HFFc6 (cell line): ENCODE results near the gene BAZ2B. TPM values are rescaled to one million over a fixed set of nuclear protein-coding genes. Genes with fewer than 3 reads are reported as not detected.

Experiments
- DNase-seq: peaks from one replicate; pipeline ENCODE4 v3.0.0-alpha.2; 2018
- H3K27ac Mint-ChIP-seq: 2 replicates; pipeline ENCODE4 v1.8.0; 2020; ENCODE audit warnings: mild to moderate bottlenecking, mixed read lengths
- H3K27me3 Mint-ChIP-seq: 2 replicates; pipeline ENCODE4 v1.8.0; 2021; ENCODE audit warnings: mild to moderate bottlenecking, moderate library complexity, mixed read lengths; ENCODE audit not compliant: insufficient read depth
- H3K36me3 Mint-ChIP-seq: 2 replicates; pipeline ENCODE4 v1.8.0; 2021; ENCODE audit warnings: low read depth, mixed read lengths
- H3K4me1 Mint-ChIP-seq: 2 replicates; pipeline ENCODE4 v1.8.0; 2020; ENCODE audit warnings: low read depth, mixed read lengths
- H3K4me3 Mint-ChIP-seq: 2 replicates; pipeline ENCODE4 v1.8.0; 2020; ENCODE audit warnings: mild to moderate bottlenecking, moderate library complexity, mixed read lengths
- H3K9me3 Mint-ChIP-seq: 2 replicates; pipeline ENCODE4 v1.8.0; 2020; ENCODE audit warnings: mild to moderate bottlenecking, mixed read lengths
- CTCF ChIP-seq: fragments of 200-600 bp; sonication (generic); IDR thresholded peaks from 2 replicates; pipeline ENCODE4 v1.5.0; 2021; ENCODE audit warnings: antibody characterized with exemption, mild to moderate bottlenecking
- total RNA-seq, 6 experiments: library from RNA; stranded (reverse); fragmentation: NEBNext Ultra II Directional; extraction: Animal tissue kit (Norgen Biotek cat#: 25700); gene quantifications; 2 replicates in 1 of 6; 3 replicates in 5 of 6; pipeline ENCODE4 v1.2.3, GENCODE V29; 2021

Gene BAZ2B
- total RNA-seq, 6 experiments from 2014 or later = 18.6 to 23.7 (median 19.2) TPM

GRCh38 chr2:159651884-159652283 lies 35.5 kb upstream of the BAZ2B start:
- H3K27ac Mint-ChIP-seq = no peak overlapping the region
- no peaks in the 10 kb centered on the region; the same call in 1 of the 2 replicates for H3K36me3 Mint-ChIP-seq
- H3K4me1 Mint-ChIP-seq = no peaks in the 10 kb centered on the region
- no peak overlapping the region for H3K4me3 Mint-ChIP-seq
- no peak for TF ChIP-seq CTCF
- H3K9me3 Mint-ChIP-seq = no peaks in the 10 kb centered on the region
- no peaks in the 10 kb centered on the region; the same call in 1 of the 2 replicates for H3K27me3 Mint-ChIP-seq
- no peak for DNase-seq

- Mint-ChIP-seq H3K36me3 (peaks cover 2% of the 10 kb centered on the region), H3K4me1 (no peaks in the 10 kb centered on the region), H3K27me3 (no peaks in the 10 kb centered on the region; the same call in 1 of the 2 replicates), H3K9me3 (no peaks in the 10 kb centered on the region), H3K4me3 (no peak overlapping the region), H3K27ac (no peak overlapping the region)
- TF ChIP-seq CTCF = no peak
- DNase-seq = no peak
These were observed 34.2 kb upstream of the BAZ2B start for GRCh38 chr2:159650574-159650973.

- H3K4me1 Mint-ChIP-seq = no peaks in the 10 kb centered on the region
- no peak for DNase-seq
- H3K9me3 Mint-ChIP-seq = no peaks in the 10 kb centered on the region
- TF ChIP-seq CTCF = no peak
- no peak overlapping the region for H3K4me3 Mint-ChIP-seq
- H3K27me3 Mint-ChIP-seq = no peaks in the 10 kb centered on the region
- no peak overlapping the region for H3K27ac Mint-ChIP-seq
- H3K36me3 Mint-ChIP-seq = peaks cover 6% of the 10 kb centered on the region
These were observed 32.3 kb upstream of the BAZ2B start for GRCh38 chr2:159648643-159649042.

- H3K36me3 Mint-ChIP-seq = peaks cover 6% of the 10 kb centered on the region
- no peak overlapping the region for H3K27ac Mint-ChIP-seq
- no peaks in the 10 kb centered on the region for H3K4me1 Mint-ChIP-seq
- H3K4me3 Mint-ChIP-seq = no peak overlapping the region
- no peaks in the 10 kb centered on the region for H3K9me3 Mint-ChIP-seq
- no peak for TF ChIP-seq CTCF
- no peak for DNase-seq
- no peaks in the 10 kb centered on the region for H3K27me3 Mint-ChIP-seq
These were observed 31.3 kb upstream of the BAZ2B start for GRCh38 chr2:159647667-159648066.

- Mint-ChIP-seq H3K27ac (no peak overlapping the region), H3K36me3 (peaks cover 10% of the 10 kb centered on the region; the same call in 1 of the 2 replicates), H3K4me1 (peaks cover 42% of the 10 kb centered on the region), H3K9me3 (peaks cover 9% of the 10 kb centered on the region; the same call in 1 of the 2 replicates), H3K27me3 (no peaks in the 10 kb centered on the region), H3K4me3 (no peak overlapping the region)
- DNase-seq = no peak
- TF ChIP-seq CTCF = no peak
These were observed 23.8 kb upstream of the BAZ2B start for GRCh38 chr2:159640176-159640575.

GRCh38 chr2:159639712-159640111 lies 23.4 kb upstream of the BAZ2B start:
- no peak for TF ChIP-seq CTCF
- Mint-ChIP-seq H3K9me3 (peaks cover 9% of the 10 kb centered on the region; the same call in 1 of the 2 replicates), H3K36me3 (peaks cover 10% of the 10 kb centered on the region; the same call in 1 of the 2 replicates)

More at GRCh38 chr2:159639712-159640111, 23.4 kb upstream of the BAZ2B start:
- Mint-ChIP-seq H3K27ac (no peak overlapping the region), H3K4me1 (peaks cover 46% of the 10 kb centered on the region), H3K27me3 (no peaks in the 10 kb centered on the region), H3K4me3 (no peak overlapping the region)
- DNase-seq = no peak
